ENCODE data around the gene CST7. TPM values are rescaled to one million over a fixed set of nuclear protein-coding genes. Genes with fewer than 3 reads are reported as not detected.

Gene CST7
- total RNA-seq, 1 donor from 2014 or later = not detected

- no peaks in the 10 kb centered on the region for H3K36me3 ChIP-seq (ENCODE audit: control insufficient read depth, insufficient read depth, low read length)
- no peaks in the 10 kb centered on the region for H3K27me3 ChIP-seq (ENCODE audit: control insufficient read depth, insufficient read depth, low read length)
- no peak for DNase-seq (ENCODE audit: low read depth)
- TF ChIP-seq CTCF (IDR thresholded peaks at IDR 0.05; ENCODE audit: insufficient read depth, low read length, poor library complexity, severe bottlenecking) = no peak
- no peak overlapping the region for H3K4me3 ChIP-seq (ENCODE audit: low read depth, low read length)
Measured at GRCh38 chr20:24950836-24951525, 1.9 kb downstream of the CST7 start.

GRCh38 chr20:24951536-24952083, 2.5 kb downstream of the CST7 start:
- no peak for TF ChIP-seq CTCF (IDR thresholded peaks at IDR 0.05; ENCODE audit: insufficient read depth, low read length, poor library complexity, severe bottlenecking)
- Histone ChIP-seq H3K36me3 (ENCODE audit: control insufficient read depth, insufficient read depth, low read length) (no peaks in the 10 kb centered on the region), H3K4me3 (ENCODE audit: low read depth, low read length) (no peak overlapping the region)

GRCh38 chr20:24952376-24953208, 3.5 kb downstream of the CST7 start:
- no peaks in the 10 kb centered on the region for H3K36me3 ChIP-seq (ENCODE audit: control insufficient read depth, insufficient read depth, low read length)
- H3K4me3 ChIP-seq (ENCODE audit: low read depth, low read length) = no peak overlapping the region
- TF ChIP-seq CTCF (IDR thresholded peaks at IDR 0.05; ENCODE audit: insufficient read depth, low read length, poor library complexity, severe bottlenecking) = no peak
- no peaks in the 10 kb centered on the region for H3K27me3 ChIP-seq (ENCODE audit: control insufficient read depth, insufficient read depth, low read length)
- DNase-seq (ENCODE audit: low read depth) = no peak

More at GRCh38 chr20:24951536-24952083, 2.5 kb downstream of the CST7 start:
- DNase-seq (ENCODE audit: low read depth) = no peak
- no peaks in the 10 kb centered on the region for H3K27me3 ChIP-seq (ENCODE audit: control insufficient read depth, insufficient read depth, low read length)

GRCh38 chr20:24953209-24953575, 4.1 kb downstream of the CST7 start:
- no peak overlapping the region for H3K4me3 ChIP-seq (ENCODE audit: low read depth, low read length)
- no peaks in the 10 kb centered on the region for H3K36me3 ChIP-seq (ENCODE audit: control insufficient read depth, insufficient read depth, low read length)
- DNase-seq (ENCODE audit: low read depth) = no peak
- H3K27me3 ChIP-seq (ENCODE audit: control insufficient read depth, insufficient read depth, low read length) = no peaks in the 10 kb centered on the region
- TF ChIP-seq CTCF (IDR thresholded peaks at IDR 0.05; ENCODE audit: insufficient read depth, low read length, poor library complexity, severe bottlenecking) = no peak

- Histone ChIP-seq H3K27me3 (ENCODE audit: control insufficient read depth, insufficient read depth, low read length) (no peaks in the 10 kb centered on the region), H3K36me3 (ENCODE audit: control insufficient read depth, insufficient read depth, low read length) (no peaks in the 10 kb centered on the region), H3K4me3 (ENCODE audit: low read depth, low read length) (no peak overlapping the region)
- TF ChIP-seq CTCF (IDR thresholded peaks at IDR 0.05; ENCODE audit: insufficient read depth, low read length, poor library complexity, severe bottlenecking) = no peak
- no peak for DNase-seq (ENCODE audit: low read depth)
Measured at GRCh38 chr20:24953621-24954133, 4.6 kb downstream of the CST7 start.

All from kidney epithelial cell (primary cell).